ENCODE data around the gene GARIN5A. TPM values are rescaled to one million over a fixed set of nuclear protein-coding genes. Genes with fewer than 3 reads are reported as not detected.

Gene GARIN5A
- total RNA-seq, 1 experiment from 2014 or later = 8.2 TPM

GRCh38 chr19:50512999-50513745 is 36.5 kb upstream of the GARIN5A start (continued):
- TF ChIP-seq ZNF671 (CRISPR knock-in tag; IDR thresholded peaks at IDR 0.05) = no peak
- no peak for TF ChIP-seq RELA (CRISPR knock-in tag; IDR thresholded peaks at IDR 0.05; ENCODE audit: borderline replicate concordance)
- no peak for TF ChIP-seq STAT6 (CRISPR knock-in tag; conservative IDR thresholded peaks at IDR 0.05; ENCODE audit: low read depth)
- no peak for TF ChIP-seq ATF3 (CRISPR knock-in tag; conservative IDR thresholded peaks at IDR 0.05)
- no peak for TF ChIP-seq AFF4 (CRISPR knock-in tag; IDR thresholded peaks at IDR 0.05; ENCODE audit: borderline replicate concordance)

GRCh38 chr19:50512112-50512998 is 35.7 kb upstream of the GARIN5A start:
- ChIA-PET CTCF (interaction anchor here (1.2 to 3.4 kb wide), 8 partner anchors 11 to 365 kb away, joined by 4 to 23 read pairs (median 9); no protein-coding TSS in a partner anchor), POLR2A (no interaction called here)
- DNase-seq (ENCODE audit: low spot score) (no peak), ATAC-seq (no peak)
- peaks cover 46% of the 10 kb centered on the region for H3K27me3 Mint-ChIP-seq (ENCODE audit: low read depth)
- H3K4me1 Mint-ChIP-seq = peaks cover 14% of the 10 kb centered on the region
- no peak overlapping the region for H3K27ac Mint-ChIP-seq
- no peaks in the 10 kb centered on the region for H3K9me3 Mint-ChIP-seq
- no peak overlapping the region for H3K4me3 Mint-ChIP-seq
- no peaks in the 10 kb centered on the region for H3K36me3 Mint-ChIP-seq
- no peak for TF ChIP-seq MXD4 (CRISPR knock-in tag; IDR thresholded peaks at IDR 0.05; ENCODE audit: borderline replicate concordance)
- no peak for TF ChIP-seq JUN (CRISPR knock-in tag; IDR thresholded peaks at IDR 0.05)
- TF ChIP-seq ZNF423 (CRISPR knock-in tag; IDR thresholded peaks at IDR 0.05) = no peak
- TF ChIP-seq ZNF232 (CRISPR knock-in tag; IDR thresholded peaks at IDR 0.05) = no peak
- TF ChIP-seq E2F1 (CRISPR knock-in tag; IDR thresholded peaks at IDR 0.05) = no peak
- no peak for TF ChIP-seq ESRRA (CRISPR knock-in tag; IDR thresholded peaks at IDR 0.05; ENCODE audit: borderline replicate concordance)
- no peak for TF ChIP-seq FOXK1 (CRISPR knock-in tag; IDR thresholded peaks at IDR 0.05)
- TF ChIP-seq PRRX2 (CRISPR knock-in tag; IDR thresholded peaks at IDR 0.05) = no peak
- no peak for TF ChIP-seq NFYB (CRISPR knock-in tag; conservative IDR thresholded peaks at IDR 0.05; ENCODE audit: low read depth)
- no peak for TF ChIP-seq NFATC4 (CRISPR knock-in tag; IDR thresholded peaks at IDR 0.05)
- TF ChIP-seq SOX15 (CRISPR knock-in tag; IDR thresholded peaks at IDR 0.05) = no peak
- TF ChIP-seq ZNF532 (CRISPR knock-in tag; IDR thresholded peaks at IDR 0.05; ENCODE audit: borderline replicate concordance) = no peak
- TF ChIP-seq TEAD1 (CRISPR knock-in tag; IDR thresholded peaks at IDR 0.05) = no peak
- no peak for TF ChIP-seq TEAD4 (CRISPR knock-in tag; IDR thresholded peaks at IDR 0.05)
- TF ChIP-seq ZBTB43 (CRISPR knock-in tag; IDR thresholded peaks at IDR 0.05) = no peak
- TF ChIP-seq CREB1 (CRISPR knock-in tag; IDR thresholded peaks at IDR 0.05) = no peak

Measured in WTC11 (cell line).